Peyer's patch (tissue), 4 donors: ENCODE measurements around the gene SPIRE2.

Experiments used
- CTCF ChIP-seq, 6 experiments: fragments of 450-650 bp in 4 of 6; fragments of 200-600 bp in 2 of 6; sonication (generic) in 1 of 6; IDR thresholded peaks; one replicate each; pipeline ENCODE4 v1.5.1; 2017 to 2019; ENCODE audit warnings: antibody characterized with exemption in 6 of 6, mild to moderate bottlenecking in 3 of 6, moderate library complexity in 1 of 6
- POLR2A ChIP-seq, 2 donors: fragments of 450-650 bp; IDR thresholded peaks; one replicate each; pipeline ENCODE4 v1.5.1; 2017; ENCODE audit warnings: antibody characterized with exemption in 2 of 2, mild to moderate bottlenecking in 2 of 2, moderate library complexity in 2 of 2

- TF ChIP-seq CTCF (IDR thresholded peaks at IDR 0.05) (no peak), POLR2A (IDR thresholded peaks at IDR 0.05) (no peak)
Observed at GRCh38 chr16:89873972-89874689, 45.9 kb downstream of the SPIRE2 start.
